VCaP (cell line): ENCODE results near the gene FKBP11.

ENCODE experiments used
- H3K27ac ChIP-seq: fragments of 450-650 bp; 2 replicates; pipeline ENCODE4 v1.5.1; 2017
- TF ChIP-seq, protein P1 (sequence below): fragments of 450-650 bp; conservative IDR thresholded peaks from 2 replicates; pipeline ENCODE4 v1.5.1; 2017; ENCODE audit warnings: mild to moderate bottlenecking, moderate library complexity

The FKBP11 gene

GRCh38 chr12:48925304-48926011, at the start of gene FKBP11:
TSS of gene FKBP11 (minus strand) at chr12:48925492. CDS start at chr12:48925428, 64 bp downstream.
- TF ChIP-seq, protein P1, sequence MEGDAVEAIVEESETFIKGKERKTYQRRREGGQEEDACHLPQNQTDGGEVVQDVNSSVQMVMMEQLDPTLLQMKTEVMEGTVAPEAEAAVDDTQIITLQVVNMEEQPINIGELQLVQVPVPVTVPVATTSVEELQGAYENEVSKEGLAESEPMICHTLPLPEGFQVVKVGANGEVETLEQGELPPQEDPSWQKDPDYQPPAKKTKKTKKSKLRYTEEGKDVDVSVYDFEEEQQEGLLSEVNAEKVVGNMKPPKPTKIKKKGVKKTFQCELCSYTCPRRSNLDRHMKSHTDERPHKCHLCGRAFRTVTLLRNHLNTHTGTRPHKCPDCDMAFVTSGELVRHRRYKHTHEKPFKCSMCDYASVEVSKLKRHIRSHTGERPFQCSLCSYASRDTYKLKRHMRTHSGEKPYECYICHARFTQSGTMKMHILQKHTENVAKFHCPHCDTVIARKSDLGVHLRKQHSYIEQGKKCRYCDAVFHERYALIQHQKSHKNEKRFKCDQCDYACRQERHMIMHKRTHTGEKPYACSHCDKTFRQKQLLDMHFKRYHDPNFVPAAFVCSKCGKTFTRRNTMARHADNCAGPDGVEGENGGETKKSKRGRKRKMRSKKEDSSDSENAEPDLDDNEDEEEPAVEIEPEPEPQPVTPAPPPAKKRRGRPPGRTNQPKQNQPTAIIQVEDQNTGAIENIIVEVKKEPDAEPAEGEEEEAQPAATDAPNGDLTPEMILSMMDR: no peak

DNA sequence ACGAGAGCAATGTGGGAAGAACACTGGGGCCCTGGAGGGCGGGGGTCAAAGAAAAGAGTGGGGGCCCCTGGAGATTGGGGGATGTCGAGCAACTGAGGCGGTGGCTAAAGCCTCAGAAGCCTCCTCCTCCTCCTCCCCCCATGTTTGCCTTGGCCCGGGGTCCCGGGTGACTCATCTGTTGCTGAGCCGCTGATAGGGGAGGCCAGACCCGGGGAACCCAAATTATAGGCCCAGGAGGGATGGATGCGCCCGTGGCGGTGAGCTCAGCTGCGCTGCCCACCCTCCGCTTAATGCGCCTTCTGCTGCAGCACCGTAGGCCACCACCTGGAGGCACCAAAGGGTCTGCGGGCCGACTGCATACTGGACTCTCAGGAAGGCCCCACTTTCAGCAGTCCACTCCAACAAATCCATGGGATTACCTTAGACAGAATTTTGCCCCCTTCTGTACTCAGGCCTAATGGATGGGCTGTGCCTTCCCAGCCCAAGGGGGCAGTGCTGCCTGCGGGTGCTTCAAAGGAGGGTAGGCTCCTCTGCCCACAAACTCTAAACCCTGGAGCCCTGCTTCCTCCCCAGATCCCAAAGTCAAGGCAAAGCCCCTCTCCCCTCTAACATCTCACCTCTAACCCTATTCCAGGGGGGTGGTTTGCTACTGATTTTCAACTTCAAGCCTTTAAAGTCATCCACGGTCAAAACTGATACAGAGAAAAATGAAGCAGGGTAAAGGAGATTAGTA, 48.8 kb upstream of the FKBP11 start:
- TF ChIP-seq, protein P1: peak; percentile 28
- no peak overlapping the region for H3K27ac ChIP-seq

More at GRCh38 chr12:48925304-48926011, at the start of gene FKBP11:
- peak within 1 kb of the TSS; percentile 81 for H3K27ac ChIP-seq

- TF ChIP-seq, protein P1: no peak
- H3K27ac ChIP-seq: no peak overlapping the region
These were observed 48.2 kb upstream of the FKBP11 start for GRCh38 chr12:48973531-48973930.

- TF ChIP-seq, protein P1: no peak
- no peak overlapping the region for H3K27ac ChIP-seq
These were observed 47.7 kb upstream of the FKBP11 start for GRCh38 chr12:48972952-48973483.

DNA sequence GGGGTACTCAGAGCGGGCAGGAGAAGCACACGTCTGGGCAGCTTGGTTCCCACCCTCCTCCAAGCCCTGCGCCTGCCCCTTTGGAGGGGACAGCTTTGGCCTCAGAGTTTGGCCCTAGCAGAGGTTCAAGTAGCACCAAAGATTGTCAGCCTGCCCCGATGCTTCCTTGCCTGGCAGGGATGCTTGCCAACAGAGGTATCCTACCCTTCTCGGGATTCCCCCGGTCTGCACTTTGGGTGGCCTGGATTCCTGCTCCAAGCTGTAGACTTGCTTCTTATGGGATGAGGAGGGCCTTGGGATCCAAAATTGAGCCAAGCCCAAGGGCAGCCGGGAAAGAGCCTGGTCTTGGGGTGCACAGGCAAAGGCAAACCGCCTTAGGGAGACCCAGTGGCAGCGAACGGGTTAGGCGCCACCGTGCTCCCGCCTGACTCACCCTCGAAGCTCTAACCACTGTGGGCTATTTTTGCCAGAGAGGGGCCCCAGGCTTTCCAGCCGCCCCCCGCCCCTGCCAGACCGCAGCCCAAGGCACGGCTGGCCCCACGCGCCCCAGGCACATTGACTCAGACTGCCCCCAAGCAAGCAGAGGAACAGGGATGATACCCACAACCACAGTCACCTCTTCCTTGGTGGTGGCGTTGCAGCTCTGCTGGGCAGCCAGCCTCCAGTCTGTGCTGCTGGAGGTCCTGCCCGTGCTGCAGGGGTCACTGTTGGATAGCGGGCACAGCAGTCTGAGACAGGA, 47.1 kb upstream of the FKBP11 start:
- TF ChIP-seq, protein P1: no peak
- no peak overlapping the region; the same call in 1 of the 2 replicates for H3K27ac ChIP-seq

- peak overlapping the region; percentile 61; the same call in 1 of the 2 replicates for H3K27ac ChIP-seq
- TF ChIP-seq, protein P1: no peak
These were observed 45.5 kb upstream of the FKBP11 start for GRCh38 chr12:48970702-48971334.
